AG04450 (cell line): ENCODE measurements around the gene CHCHD3. TPM values are rescaled to one million over a fixed set of nuclear protein-coding genes. Genes with fewer than 3 reads are reported as not detected.
A peak's percentile ranks its signal among the peaks of the same experiment; 100 is the strongest.

Experiments
- CTCF ChIA-PET: fragments of 300-600, 350-600 bp; formaldehyde crosslinking; extraction: SDS; loops from one replicate; lab custom pipeline; 2022; ENCODE audit warnings: antibody characterized with exemption, inconsistent platforms; lab: Charles Lee
- POLR2A ChIA-PET: fragments of 350-600 bp; formaldehyde crosslinking; extraction: SDS; loops from one replicate; lab custom pipeline; 2021; ENCODE audit warnings: antibody characterized with exemption, inconsistent platforms; lab: Yijun Ruan, JAX
- DNase-seq: peaks from one replicate; pipeline ENCODE4 v3.0.0-alpha.2; 2011; ENCODE audit warnings: low read depth, low spot score
- H3K27ac ChIP-seq: one replicate; pipeline ENCODE4 v1.5.1; 2012; ENCODE audit warnings: low read depth, low read length, control low read depth
- H3K27me3 ChIP-seq: one replicate; pipeline ENCODE4 v1.6.0; 2012; ENCODE audit warnings: low read length; ENCODE audit not compliant: control insufficient read depth, insufficient read depth
- H3K4me3 ChIP-seq: 2 replicates; pipeline ENCODE4 v1.5.1; 2011; ENCODE audit warnings: mild to moderate bottlenecking, low read depth, low read length, control low read depth
- H3K9me3 ChIP-seq: 2 replicates; pipeline ENCODE4 v1.5.1; 2012; ENCODE audit warnings: low read length; ENCODE audit not compliant: control insufficient read depth, insufficient read depth
- CTCF ChIP-seq: IDR thresholded peaks from 2 replicates; pipeline ENCODE4 v1.5.1; 2011; ENCODE audit warnings: low read depth, low read length, control low read depth, inconsistent platforms
- polyA plus RNA-seq: library from polyadenylated mRNA; depleted of rRNA; stranded (reverse); fragments of >200 nt; gene quantifications from 2 replicates; pipeline ENCODE4 v1.2.3, GENCODE V29; 2011

Gene CHCHD3
- polyA plus RNA-seq, 1 experiment = 77.8 TPM

DNA sequence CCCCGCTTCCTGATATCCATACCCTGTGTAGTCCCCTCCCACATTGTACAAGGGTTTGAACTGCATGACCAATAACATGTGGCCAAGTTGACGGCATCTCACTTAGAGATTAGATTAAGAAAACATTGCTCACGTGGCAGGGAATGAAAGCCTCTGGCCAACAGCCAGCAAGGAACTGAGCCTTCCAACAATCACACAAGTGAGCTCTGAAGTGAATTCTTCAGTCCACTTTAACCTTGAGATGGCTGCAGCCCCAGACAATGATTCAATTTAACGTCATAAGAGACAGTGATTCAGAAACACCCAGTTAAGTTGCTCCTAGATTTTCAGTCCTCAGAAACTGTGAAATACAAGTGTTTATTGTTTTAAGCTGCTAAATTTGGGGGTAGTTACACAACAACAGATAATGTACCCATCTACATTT is 339.7 kb downstream of the CHCHD3 start:
- DNase-seq = peak; percentile 48
- Histone ChIP-seq H3K27me3 (peaks cover 2% of the 10 kb centered on the region), H3K27ac (no peak overlapping the region), H3K9me3 (peaks cover 4% of the 10 kb centered on the region), H3K4me3 (no peak overlapping the region)
- TF ChIP-seq CTCF = no peak
- POLR2A ChIA-PET = no interaction called here
- CTCF ChIA-PET = no interaction called here

DNA sequence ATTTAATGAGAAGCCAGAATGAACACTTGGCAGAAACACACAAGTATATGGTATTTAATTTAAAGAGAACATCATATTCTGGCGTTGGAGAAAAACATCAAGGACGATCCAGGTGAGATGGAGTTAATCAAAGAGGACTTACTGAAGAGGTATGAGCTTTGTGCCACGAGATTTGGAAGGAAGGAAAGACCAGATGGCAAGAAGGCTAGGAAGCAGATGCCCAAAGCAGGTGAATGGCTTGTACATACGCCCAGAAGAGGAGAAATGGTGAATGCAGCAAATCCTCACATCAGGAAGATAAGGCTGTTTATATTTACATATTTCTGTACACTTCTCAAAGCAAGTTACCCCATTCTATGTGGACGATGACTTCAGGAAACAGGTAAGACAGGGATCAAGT is 341.7 kb downstream of the CHCHD3 start:
- DNase-seq = no peak
- POLR2A ChIA-PET = no interaction called here
- H3K27me3 ChIP-seq = no peaks in the 10 kb centered on the region
- H3K27ac ChIP-seq = no peak overlapping the region
- CTCF ChIA-PET = interaction anchor here (0.6 kb wide), 1 partner anchor 1774 kb away, joined by 4 read pairs; no protein-coding TSS in a partner anchor
- no peak overlapping the region for H3K4me3 ChIP-seq
- no peak for TF ChIP-seq CTCF
- H3K9me3 ChIP-seq = peaks cover 4% of the 10 kb centered on the region

- CTCF ChIA-PET = interaction anchor here (0.6 kb wide), 1 partner anchor 1775 kb away, joined by 4 read pairs; no protein-coding TSS in a partner anchor
- POLR2A ChIA-PET = no interaction called here
- H3K9me3 ChIP-seq = no peaks in the 10 kb centered on the region
- peak; percentile 61 for DNase-seq
- no peak overlapping the region for H3K27ac ChIP-seq
- no peak overlapping the region for H3K4me3 ChIP-seq
- no peaks in the 10 kb centered on the region for H3K27me3 ChIP-seq
- no peak for TF ChIP-seq CTCF
These were observed 342.5 kb downstream of the CHCHD3 start for GRCh38 chr7:132739271-132739955.

DNA sequence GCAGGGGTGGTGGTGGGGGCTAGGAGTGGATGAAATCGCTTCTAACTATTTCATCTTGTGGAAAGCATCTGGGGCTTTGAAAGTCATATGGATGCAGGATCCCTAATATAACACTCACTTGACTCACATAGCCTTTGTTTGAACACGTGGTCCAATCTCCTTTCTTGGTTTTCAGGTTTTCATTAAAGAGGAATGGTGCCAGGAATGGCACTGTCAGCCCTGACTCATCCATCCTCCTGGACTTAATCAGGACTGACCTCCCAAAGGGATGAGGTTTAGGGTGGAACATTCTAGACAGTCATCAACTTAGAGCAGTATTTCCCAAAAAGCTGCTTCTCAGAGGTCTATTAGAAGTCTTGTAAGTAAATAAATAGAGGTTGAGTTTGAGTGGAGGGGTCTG is 343.6 kb downstream of the CHCHD3 start:
- Histone ChIP-seq H3K4me3 (no peak overlapping the region), H3K27me3 (peaks cover 3% of the 10 kb centered on the region), H3K27ac (peak overlapping the region; percentile 47), H3K9me3 (no peaks in the 10 kb centered on the region)
- no peak for TF ChIP-seq CTCF
- DNase-seq = peak; percentile 72
- CTCF ChIA-PET = no interaction called here
- POLR2A ChIA-PET = interaction anchor here (0.6 kb wide), 1 partner anchor 659 kb away, joined by 3 read pairs; no protein-coding TSS in a partner anchor

DNA sequence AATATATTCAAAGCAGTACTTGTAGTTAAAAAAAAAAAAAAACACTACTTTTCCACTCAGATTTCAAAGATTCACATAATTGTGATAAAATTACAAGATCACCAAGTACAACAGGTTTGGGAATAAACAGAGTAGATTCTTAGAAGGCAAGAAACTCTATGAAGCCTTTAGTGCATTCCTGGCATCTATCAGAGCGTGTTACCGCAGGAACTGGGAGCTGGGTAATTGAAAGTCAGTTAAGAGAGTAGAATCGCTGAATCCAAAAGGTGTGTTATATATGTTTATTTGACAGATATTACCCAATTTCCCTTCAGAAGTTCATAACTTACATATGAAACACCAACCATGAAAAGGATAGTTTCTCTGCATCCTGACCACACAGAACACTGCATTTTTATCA is 346.4 kb downstream of the CHCHD3 start:
- TF ChIP-seq CTCF = no peak
- CTCF ChIA-PET = no interaction called here
- POLR2A ChIA-PET = no interaction called here
- Histone ChIP-seq H3K9me3 (no peaks in the 10 kb centered on the region), H3K27ac (no peak overlapping the region), H3K4me3 (no peak overlapping the region), H3K27me3 (peaks cover 9% of the 10 kb centered on the region)
- no peak for DNase-seq
